Activated CD8-positive, alpha-beta T cell treated with anti-CD3 and anti-CD28 coated beads for 36 hours (primary cell): ENCODE results near the gene CPSF4L. TPM values are rescaled to one million over a fixed set of nuclear protein-coding genes. Genes with fewer than 3 reads are reported as not detected.
A peak's percentile ranks its signal among the peaks of the same experiment; 100 is the strongest.

ENCODE experiments used
- ATAC-seq: fragments of 200-7000 bp; cut with Tn5 transposase; one replicate; pipeline ENCODE4 v1.10.0; 2021; ENCODE audit warnings: mild to moderate bottlenecking, moderate library complexity
- CTCF ChIA-PET: fragments of 350-600 bp; sonication (Branson Sonifier 250); formaldehyde crosslinking; loops from one replicate; lab custom pipeline; 2021; ENCODE audit warnings: antibody characterized with exemption; lab: Charles Lee
- POLR2A ChIA-PET: fragments of 350-600 bp; sonication (Branson Sonifier 250); formaldehyde crosslinking; loops from one replicate; lab custom pipeline; 2021; ENCODE audit warnings: antibody characterized with exemption; lab: Charles Lee
- DNase-seq: peaks from one replicate; pipeline ENCODE4 v3.0.0-alpha.2; 2020
- H3K27ac Mint-ChIP-seq: one replicate; pipeline ENCODE4 v1.8.0; 2021; ENCODE audit warnings: mild to moderate bottlenecking, mixed read lengths
- H3K27me3 Mint-ChIP-seq: one replicate; pipeline ENCODE4 v1.8.0; 2021; ENCODE audit warnings: mixed read lengths
- H3K36me3 Mint-ChIP-seq: one replicate; pipeline ENCODE4 v1.8.0; 2021; ENCODE audit warnings: low read depth, mixed read lengths
- H3K4me1 Mint-ChIP-seq: one replicate; pipeline ENCODE4 v1.8.0; 2021; ENCODE audit warnings: low read depth, mixed read lengths
- H3K4me3 Mint-ChIP-seq: one replicate; pipeline ENCODE4 v1.8.0; 2021; ENCODE audit warnings: mild to moderate bottlenecking, moderate library complexity, mixed read lengths
- H3K9me3 Mint-ChIP-seq: one replicate; pipeline ENCODE4 v1.8.0; 2021; ENCODE audit warnings: mixed read lengths
- intact Hi-C: fragments of 100-400 bp; cut with micrococcal nuclease; formaldehyde crosslinking; loops from one replicate; pipeline ENCODE4 v1.10.0; 2022
- total RNA-seq, 2 experiments: library from RNA; stranded (reverse); gene quantifications; one replicate each; pipeline ENCODE4 v1.2.3, GENCODE V29; 2021
- TF ChIP-seq, protein P1 (sequence below): fragments of 200-600 bp; IDR thresholded peaks from one replicate; pipeline ENCODE4 v1.8.0; 2022; ENCODE audit warnings: antibody characterized with exemption, mild to moderate bottlenecking

The CPSF4L gene
- total RNA-seq, 2 experiments from 2014 or later: not detected

DNA sequence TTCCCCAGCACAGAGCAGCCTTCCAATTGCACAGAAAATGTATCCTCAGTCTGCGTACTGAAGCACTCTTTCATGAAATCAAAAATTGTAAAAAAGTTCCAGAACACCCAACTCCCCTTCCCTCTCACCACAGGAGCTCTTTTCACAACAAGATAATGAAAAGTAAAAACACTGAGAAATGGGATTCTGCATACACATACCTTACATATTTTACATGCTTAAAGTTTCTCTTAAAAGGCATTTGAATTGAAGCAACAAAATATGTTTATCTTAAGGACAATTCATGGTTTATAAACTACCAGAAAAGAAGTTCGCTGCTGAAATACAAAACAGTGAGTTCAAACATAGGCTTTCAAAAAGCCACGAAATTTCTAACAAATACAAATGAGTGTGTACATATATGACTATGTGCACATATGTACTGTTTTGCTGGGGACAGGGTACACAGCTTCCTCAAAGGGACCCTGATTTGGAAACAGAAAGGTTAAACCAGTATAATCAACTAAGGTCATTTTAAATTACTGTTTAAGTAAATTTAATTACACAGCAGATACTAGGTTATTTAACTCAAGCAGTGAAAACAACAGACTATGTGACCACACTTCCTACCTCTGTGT lies 35.0 kb downstream of the CPSF4L start:
- Mint-ChIP-seq H3K4me1 (peaks cover 58% of the 10 kb centered on the region), H3K36me3 (peaks cover 17% of the 10 kb centered on the region), H3K27me3 (no peaks in the 10 kb centered on the region), H3K4me3 (peak overlapping the region; percentile 29), H3K27ac (peak overlapping the region; percentile 71), H3K9me3 (no peaks in the 10 kb centered on the region)
- POLR2A ChIA-PET: interaction anchor here (2.5 kb wide), 1 partner anchor 34 kb away, joined by 11 read pairs; the partner anchor contains the start of gene COG1
- intact Hi-C loops: no loop called here
- CTCF ChIA-PET: interaction anchor here (1.3 to 1.7 kb wide), 5 partner anchors 11 to 241 kb away, joined by 3 to 7 read pairs (median 4); no protein-coding TSS in a partner anchor
- DNase-seq (no peak), ATAC-seq (peak; percentile 31)
- TF ChIP-seq, protein P1, sequence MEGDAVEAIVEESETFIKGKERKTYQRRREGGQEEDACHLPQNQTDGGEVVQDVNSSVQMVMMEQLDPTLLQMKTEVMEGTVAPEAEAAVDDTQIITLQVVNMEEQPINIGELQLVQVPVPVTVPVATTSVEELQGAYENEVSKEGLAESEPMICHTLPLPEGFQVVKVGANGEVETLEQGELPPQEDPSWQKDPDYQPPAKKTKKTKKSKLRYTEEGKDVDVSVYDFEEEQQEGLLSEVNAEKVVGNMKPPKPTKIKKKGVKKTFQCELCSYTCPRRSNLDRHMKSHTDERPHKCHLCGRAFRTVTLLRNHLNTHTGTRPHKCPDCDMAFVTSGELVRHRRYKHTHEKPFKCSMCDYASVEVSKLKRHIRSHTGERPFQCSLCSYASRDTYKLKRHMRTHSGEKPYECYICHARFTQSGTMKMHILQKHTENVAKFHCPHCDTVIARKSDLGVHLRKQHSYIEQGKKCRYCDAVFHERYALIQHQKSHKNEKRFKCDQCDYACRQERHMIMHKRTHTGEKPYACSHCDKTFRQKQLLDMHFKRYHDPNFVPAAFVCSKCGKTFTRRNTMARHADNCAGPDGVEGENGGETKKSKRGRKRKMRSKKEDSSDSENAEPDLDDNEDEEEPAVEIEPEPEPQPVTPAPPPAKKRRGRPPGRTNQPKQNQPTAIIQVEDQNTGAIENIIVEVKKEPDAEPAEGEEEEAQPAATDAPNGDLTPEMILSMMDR: no peak

- ChIA-PET CTCF (interaction anchor here (0.7 kb wide), 1 partner anchor 11 kb away, joined by 3 read pairs; no protein-coding TSS in a partner anchor), POLR2A (no interaction called here)
- H3K9me3 Mint-ChIP-seq: no peaks in the 10 kb centered on the region
- intact Hi-C loops: no loop called here
- H3K27me3 Mint-ChIP-seq: no peaks in the 10 kb centered on the region
- DNase-seq (no peak), ATAC-seq (no peak)
- H3K36me3 Mint-ChIP-seq: peaks cover 14% of the 10 kb centered on the region
- H3K4me1 Mint-ChIP-seq: peaks cover 45% of the 10 kb centered on the region
- TF ChIP-seq, protein P1: no peak
- no peak overlapping the region for H3K27ac Mint-ChIP-seq
- H3K4me3 Mint-ChIP-seq: no peak overlapping the region
These were observed 36.9 kb downstream of the CPSF4L start for GRCh38 chr17:73224663-73225305.

GRCh38 chr17:73224237-73224636 lies 37.4 kb downstream of the CPSF4L start:
- peaks cover 12% of the 10 kb centered on the region for H3K36me3 Mint-ChIP-seq

GRCh38 chr17:73223626-73224230 lies 38.0 kb downstream of the CPSF4L start:
- intact Hi-C loops: no loop called here
- H3K9me3 Mint-ChIP-seq: no peaks in the 10 kb centered on the region
- no peaks in the 10 kb centered on the region for H3K27me3 Mint-ChIP-seq
- TF ChIP-seq, protein P1: no peak
- DNase-seq: no peak
- CTCF ChIA-PET: no interaction called here
- POLR2A ChIA-PET: interaction anchor here (1.2 kb wide), 1 partner anchor 9 kb away, joined by 3 read pairs; a partner anchor contains a TSS
- H3K27ac Mint-ChIP-seq: no peak overlapping the region
- H3K4me3 Mint-ChIP-seq: no peak overlapping the region
- H3K4me1 Mint-ChIP-seq: peaks cover 37% of the 10 kb centered on the region
- peaks cover 10% of the 10 kb centered on the region for H3K36me3 Mint-ChIP-seq
- ATAC-seq: no peak

More at GRCh38 chr17:73224237-73224636, 37.4 kb downstream of the CPSF4L start:
- Mint-ChIP-seq H3K27me3 (no peaks in the 10 kb centered on the region), H3K27ac (no peak overlapping the region), H3K9me3 (no peaks in the 10 kb centered on the region), H3K4me3 (no peak overlapping the region), H3K4me1 (peaks cover 42% of the 10 kb centered on the region)
- ChIA-PET POLR2A (interaction anchor here (1.2 kb wide), 1 partner anchor 8 kb away, joined by 3 read pairs; a partner anchor contains a TSS), CTCF (no interaction called here)
- TF ChIP-seq, protein P1: no peak
- no peak for ATAC-seq
- intact Hi-C loops: no loop called here
- DNase-seq: no peak
